Smooth muscle cell of the coronary artery (primary cell): Measurements from ENCODE around the gene TP63. TPM values are rescaled to one million over a fixed set of nuclear protein-coding genes. Genes with fewer than 3 reads are reported as not detected.

Source experiments
- total RNA-seq: library from RNA; depleted of rRNA; stranded (reverse); fragments of >200 nt; gene quantifications from 2 replicates; pipeline ENCODE4 v1.2.3, GENCODE V29; 2014; ENCODE audit warnings: low replicate concordance

Gene TP63
- total RNA-seq, result 2.2 TPM in 1 of 2 replicates, not detected in the other

DNA sequence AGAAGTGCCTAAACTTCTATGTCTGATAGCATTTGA is at the start of gene TP63:
TSS of gene TP63 (plus strand) at position 17 of the 36 bp plus-strand sequence. CDS start 127 bp downstream, outside the sequence.

